ENCODE results near the gene TMEM191C. TPM values are rescaled to one million over a fixed set of nuclear protein-coding genes. Genes with fewer than 3 reads are reported as not detected.
"Not testable (repeated sequence)": the region's sequence is repeated elsewhere in the genome, so short reads cannot be mapped to it uniquely, and the experiment has no call there.

Gene TMEM191C
- total RNA-seq, 1 experiment from 2014 or later: 4.0 TPM

- intact Hi-C loops (cut with micrococcal nuclease; ENCODE audit: unreplicated experiment): no loop called here
- Histone ChIP-seq H3K79me2 (ENCODE audit: low read depth) (no peaks in the 10 kb centered on the region), H3K27me3 (ENCODE audit: insufficient read depth, low read depth) (no peaks in the 10 kb centered on the region)
These were observed 11.7 kb upstream of the TMEM191C start for GRCh38 chr22:21455334-21456089.

GRCh38 chr22:21457023-21457787 is 10.0 kb upstream of the TMEM191C start:
- H3K27ac ChIP-seq: peak overlapping the region; percentile 18; the same call in 1 of the 2 replicates
- H3F3A ChIP-seq (ENCODE audit: insufficient read depth, low read depth): peaks cover 18% of the 10 kb centered on the region
- H3K9me2 ChIP-seq (ENCODE audit: insufficient read depth): no peaks in the 10 kb centered on the region
- TF ChIP-seq, protein P1, sequence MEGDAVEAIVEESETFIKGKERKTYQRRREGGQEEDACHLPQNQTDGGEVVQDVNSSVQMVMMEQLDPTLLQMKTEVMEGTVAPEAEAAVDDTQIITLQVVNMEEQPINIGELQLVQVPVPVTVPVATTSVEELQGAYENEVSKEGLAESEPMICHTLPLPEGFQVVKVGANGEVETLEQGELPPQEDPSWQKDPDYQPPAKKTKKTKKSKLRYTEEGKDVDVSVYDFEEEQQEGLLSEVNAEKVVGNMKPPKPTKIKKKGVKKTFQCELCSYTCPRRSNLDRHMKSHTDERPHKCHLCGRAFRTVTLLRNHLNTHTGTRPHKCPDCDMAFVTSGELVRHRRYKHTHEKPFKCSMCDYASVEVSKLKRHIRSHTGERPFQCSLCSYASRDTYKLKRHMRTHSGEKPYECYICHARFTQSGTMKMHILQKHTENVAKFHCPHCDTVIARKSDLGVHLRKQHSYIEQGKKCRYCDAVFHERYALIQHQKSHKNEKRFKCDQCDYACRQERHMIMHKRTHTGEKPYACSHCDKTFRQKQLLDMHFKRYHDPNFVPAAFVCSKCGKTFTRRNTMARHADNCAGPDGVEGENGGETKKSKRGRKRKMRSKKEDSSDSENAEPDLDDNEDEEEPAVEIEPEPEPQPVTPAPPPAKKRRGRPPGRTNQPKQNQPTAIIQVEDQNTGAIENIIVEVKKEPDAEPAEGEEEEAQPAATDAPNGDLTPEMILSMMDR (conservative IDR thresholded peaks at IDR 0.05): no peak
- TF ChIP-seq EZH2 (IDR thresholded peaks at IDR 0.05; ENCODE audit: low read depth): no peak
- peak; percentile 33 to 89 for DNase-seq
- H3K79me2 ChIP-seq (ENCODE audit: low read depth): no peaks in the 10 kb centered on the region
- no TSS peak for BruUV-seq (replicated peaks)
- H2AFZ ChIP-seq: no peak overlapping the region
- no peaks in the 10 kb centered on the region for H3K9me3 ChIP-seq (ENCODE audit: insufficient read depth, low read depth)
- peaks cover 20% of the 10 kb centered on the region for H3K4me1 ChIP-seq (replicated peaks; ENCODE audit: insufficient read depth)
- intact Hi-C loops (cut with micrococcal nuclease; ENCODE audit: unreplicated experiment): no loop called here
- H3K4me2 ChIP-seq: peak overlapping the region; percentile 58
- no peaks in the 10 kb centered on the region for H3K36me3 ChIP-seq (ENCODE audit: low read depth)
- ChIA-PET CTCF (interaction anchor here (0.6 kb wide), 1 partner anchor 355 kb away, joined by 5 read pairs; no protein-coding TSS in a partner anchor), POLR2A (ENCODE audit: unreplicated experiment) (no interaction called here)
- H3K4me3 ChIP-seq: no peak overlapping the region
- peaks cover 6% of the 10 kb centered on the region; the same call in 1 of the 2 replicates for H4K20me1 ChIP-seq (ENCODE audit: insufficient read depth)
- H3K27me3 ChIP-seq (ENCODE audit: insufficient read depth, low read depth): no peaks in the 10 kb centered on the region

More at GRCh38 chr22:21455334-21456089, 11.7 kb upstream of the TMEM191C start:
- H2AFZ ChIP-seq: no peak overlapping the region
- H3K4me1 ChIP-seq (replicated peaks; ENCODE audit: insufficient read depth): peaks cover 20% of the 10 kb centered on the region
- H4K20me1 ChIP-seq (ENCODE audit: insufficient read depth): peaks cover 6% of the 10 kb centered on the region; the same call in 1 of the 2 replicates
- H3K27ac ChIP-seq: peak overlapping the region; percentile 18; the same call in 1 of the 2 replicates
- H3K36me3 ChIP-seq (ENCODE audit: low read depth): no peaks in the 10 kb centered on the region
- no peak overlapping the region for H3K4me2 ChIP-seq
- no TSS peak for BruUV-seq (replicated peaks)
- no peak overlapping the region for H3K4me3 ChIP-seq
- no peaks in the 10 kb centered on the region for H3K9me3 ChIP-seq (ENCODE audit: insufficient read depth, low read depth)
- H3F3A ChIP-seq (ENCODE audit: insufficient read depth, low read depth): peaks cover 18% of the 10 kb centered on the region
- no peak for TF ChIP-seq EZH2 (IDR thresholded peaks at IDR 0.05; ENCODE audit: low read depth)
- TF ChIP-seq, protein P1 (conservative IDR thresholded peaks at IDR 0.05): no peak
- H3K9me2 ChIP-seq (ENCODE audit: insufficient read depth): no peaks in the 10 kb centered on the region
- DNase-seq: no peak
- CTCF ChIA-PET: interaction anchor here (0.6 kb wide), 1 partner anchor 392 kb away, joined by 3 read pairs; no protein-coding TSS in a partner anchor
- POLR2A ChIA-PET (ENCODE audit: unreplicated experiment): no interaction called here

GRCh38 chr22:21462672-21463071 is 4.5 kb upstream of the TMEM191C start:
- H3F3A ChIP-seq (ENCODE audit: insufficient read depth, low read depth); BruUV-seq (replicated peaks); POLR2A ChIA-PET (ENCODE audit: unreplicated experiment); CTCF ChIA-PET; H3K27me3 ChIP-seq (ENCODE audit: insufficient read depth, low read depth); H3K9me2 ChIP-seq (ENCODE audit: insufficient read depth); H2AFZ ChIP-seq; H3K4me2 ChIP-seq; DNase-seq; H3K79me2 ChIP-seq (ENCODE audit: low read depth); H3K36me3 ChIP-seq (ENCODE audit: low read depth); H3K9me3 ChIP-seq (ENCODE audit: insufficient read depth, low read depth); H4K20me1 ChIP-seq (ENCODE audit: insufficient read depth); H3K4me1 ChIP-seq (replicated peaks; ENCODE audit: insufficient read depth); H3K4me3 ChIP-seq; intact Hi-C loops (cut with micrococcal nuclease; ENCODE audit: unreplicated experiment); H3K27ac ChIP-seq: not testable (repeated sequence)

DNA sequence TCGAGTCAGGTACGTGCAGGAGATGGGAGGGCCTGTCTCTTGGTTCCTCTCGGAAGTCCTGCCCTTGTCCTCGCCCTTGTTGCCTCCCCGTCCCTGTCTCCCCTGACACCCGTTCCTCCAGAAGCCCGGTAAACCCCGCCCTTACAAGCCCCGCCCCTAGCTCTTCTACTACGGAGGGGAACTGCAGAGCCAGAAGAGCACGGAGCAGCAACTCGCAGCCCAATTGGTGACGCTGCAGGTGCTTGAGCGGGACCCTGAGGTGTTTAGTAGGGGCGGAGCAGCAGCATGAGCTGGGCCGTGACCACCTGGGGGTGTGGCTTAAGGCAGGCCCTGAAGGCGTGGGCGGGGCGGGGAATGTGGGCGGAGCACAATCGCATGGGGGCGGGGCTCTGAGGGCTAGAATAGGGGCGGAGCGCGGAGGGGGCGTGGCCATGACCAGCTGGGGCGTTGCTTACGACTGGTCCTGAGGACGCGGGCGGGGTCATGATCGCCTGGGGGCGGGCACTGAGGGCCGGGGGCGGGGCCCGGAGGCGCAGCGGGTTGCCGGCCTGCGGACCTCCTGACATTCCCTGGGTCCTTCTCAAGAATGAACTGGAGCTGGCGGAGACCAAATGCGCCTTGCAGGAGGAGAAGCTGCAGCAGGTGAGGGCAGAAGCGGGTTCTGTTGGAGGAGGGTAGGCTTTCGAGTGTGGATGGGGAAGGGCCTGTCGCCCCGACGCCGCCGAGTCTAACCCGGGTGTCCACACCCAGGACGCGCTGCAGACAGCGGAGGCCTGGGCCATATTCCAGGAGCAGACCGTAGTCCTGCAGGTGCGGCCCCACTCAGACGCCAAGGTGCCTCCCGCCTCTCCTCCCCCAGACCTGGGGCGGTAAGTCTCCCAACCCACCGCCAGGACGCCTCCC is 1.3 kb downstream of the TMEM191C start:
- BruUV-seq (replicated peaks); H2AFZ ChIP-seq; H3K36me3 ChIP-seq (ENCODE audit: low read depth); H3K27ac ChIP-seq; CTCF ChIA-PET; H3K4me3 ChIP-seq; POLR2A ChIA-PET (ENCODE audit: unreplicated experiment); H4K20me1 ChIP-seq (ENCODE audit: insufficient read depth); H3K9me2 ChIP-seq (ENCODE audit: insufficient read depth); H3K9me3 ChIP-seq (ENCODE audit: insufficient read depth, low read depth); H3K4me1 ChIP-seq (replicated peaks; ENCODE audit: insufficient read depth); H3K79me2 ChIP-seq (ENCODE audit: low read depth); intact Hi-C loops (cut with micrococcal nuclease; ENCODE audit: unreplicated experiment); H3K4me2 ChIP-seq; H3K27me3 ChIP-seq (ENCODE audit: insufficient read depth, low read depth); H3F3A ChIP-seq (ENCODE audit: insufficient read depth, low read depth): not testable (repeated sequence)
- peak; percentile 81 to 82 for DNase-seq

DNA sequence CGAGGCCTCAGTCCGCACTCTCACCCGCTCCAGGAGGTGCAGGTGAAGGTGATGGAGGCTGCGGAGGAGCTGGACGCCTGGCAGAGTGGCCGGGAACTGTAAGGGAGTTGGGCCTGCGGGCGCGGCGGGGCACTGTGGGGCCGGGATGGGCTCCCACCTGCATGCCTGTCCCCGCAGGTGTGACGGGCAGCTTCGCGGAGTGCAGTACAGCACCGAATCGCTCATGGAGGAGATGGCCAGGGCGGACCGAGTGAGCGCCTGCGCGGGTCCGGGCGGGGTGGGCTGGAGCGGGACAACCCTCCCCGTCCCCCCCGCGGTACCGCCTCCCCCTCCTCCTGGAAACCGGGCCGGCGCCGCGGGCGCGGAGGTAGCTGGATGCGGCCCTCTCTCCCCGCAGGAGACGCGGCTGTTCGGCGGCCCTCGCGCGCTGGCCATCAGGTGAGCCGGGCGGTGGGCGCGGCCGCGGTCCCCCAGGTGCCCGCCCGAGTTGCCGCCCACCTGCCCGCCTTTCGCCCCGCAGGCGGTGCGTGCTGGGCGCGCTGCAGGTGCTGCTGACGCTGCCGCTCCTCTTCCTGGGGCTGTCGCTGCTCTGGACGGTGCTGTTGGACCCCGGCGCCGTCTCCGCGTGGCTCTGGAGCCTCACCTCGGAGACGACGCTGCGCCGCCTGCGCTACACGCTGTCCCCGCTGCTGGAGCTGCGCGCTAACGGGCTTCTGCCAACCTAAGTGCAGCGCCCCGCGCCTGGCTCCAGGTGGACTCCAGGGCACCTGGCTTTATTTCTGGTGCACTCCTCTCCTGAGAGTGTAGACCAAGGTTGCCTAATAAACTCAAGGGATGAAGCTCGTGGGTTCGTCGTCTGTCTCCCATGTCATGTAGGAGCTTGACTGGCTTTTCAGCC is 2.2 kb downstream of the TMEM191C start:
- H2AFZ ChIP-seq; H3K27ac ChIP-seq; intact Hi-C loops (cut with micrococcal nuclease; ENCODE audit: unreplicated experiment); H3K4me2 ChIP-seq; H3K27me3 ChIP-seq (ENCODE audit: insufficient read depth, low read depth); H4K20me1 ChIP-seq (ENCODE audit: insufficient read depth); H3K4me1 ChIP-seq (replicated peaks; ENCODE audit: insufficient read depth); CTCF ChIA-PET; H3K36me3 ChIP-seq (ENCODE audit: low read depth); BruUV-seq (replicated peaks); H3K79me2 ChIP-seq (ENCODE audit: low read depth); POLR2A ChIA-PET (ENCODE audit: unreplicated experiment); H3K9me3 ChIP-seq (ENCODE audit: insufficient read depth, low read depth); H3F3A ChIP-seq (ENCODE audit: insufficient read depth, low read depth); H3K9me2 ChIP-seq (ENCODE audit: insufficient read depth); H3K4me3 ChIP-seq: not testable (repeated sequence)
- DNase-seq: peak in 1 of 2 experiments; percentile 7

All from PC-9 (cell line).